IPS DF 6.9 (cell line): ENCODE results near the gene SETBP1.

Experiments used
- DNase-seq: peaks from one replicate; pipeline ENCODE4 v3.0.0-alpha.2; 2013; ENCODE audit warnings: low read depth, low spot score
- H3K27ac ChIP-seq: one replicate; pipeline ENCODE4 v1.5.1; 2013; ENCODE audit warnings: low read length, control low read depth
- H3K27me3 ChIP-seq: 2 replicates; pipeline ENCODE4 v1.6.1; 2013; ENCODE audit warnings: mild to moderate bottlenecking, low read length; ENCODE audit not compliant: control insufficient read depth, insufficient read depth
- H3K36me3 ChIP-seq: 2 replicates; pipeline ENCODE4 v1.6.1; 2013; ENCODE audit warnings: low read length; ENCODE audit not compliant: control insufficient read depth, insufficient read depth
- H3K4me1 ChIP-seq: 2 replicates; pipeline ENCODE4 v1.6.1; 2013; ENCODE audit warnings: low read length; ENCODE audit not compliant: control insufficient read depth, insufficient read depth
- H3K4me3 ChIP-seq: 2 replicates; pipeline ENCODE4 v1.5.1; 2013; ENCODE audit warnings: mild to moderate bottlenecking, low read length
- H3K9me3 ChIP-seq: 2 replicates; pipeline ENCODE4 v1.6.1; 2013; ENCODE audit warnings: low read length, inconsistent platforms; ENCODE audit not compliant: control insufficient read depth, insufficient read depth
- WGBS: extraction: QIAGEN DNeasy Blood & Tissue Kit; methylation state at CpG from one replicate; pipeline ENCODE4 v1.1.7; 2013; ENCODE audit warnings: mixed read lengths, missing lambda C conversion rate; ENCODE audit not compliant: insufficient read length, insufficient coverage; 5-methylcytosine and 5-hydroxymethylcytosine counted together

The SETBP1 gene

GRCh38 chr18:44773640-44774155 lies 93.0 kb downstream of the SETBP1 start:
- no CpG with 5 or more reads among the region's 1 CpG for WGBS
- no peaks in the 10 kb centered on the region for H3K9me3 ChIP-seq
- no peaks in the 10 kb centered on the region for H3K36me3 ChIP-seq
- H3K4me3 ChIP-seq, result no peak overlapping the region
- H3K27ac ChIP-seq, result no peak overlapping the region
- DNase-seq, result no peak
- H3K27me3 ChIP-seq, result no peaks in the 10 kb centered on the region
- no peaks in the 10 kb centered on the region for H3K4me1 ChIP-seq

- Histone ChIP-seq H3K4me1 (no peaks in the 10 kb centered on the region), H3K4me3 (no peak overlapping the region), H3K9me3 (no peaks in the 10 kb centered on the region), H3K27ac (no peak overlapping the region), H3K27me3 (no peaks in the 10 kb centered on the region), H3K36me3 (no peaks in the 10 kb centered on the region)
- WGBS, result no CpG with 5 or more reads among the region's 3 CpGs
- no peak for DNase-seq
Measured at GRCh38 chr18:44774191-44774590, 93.5 kb downstream of the SETBP1 start.

- Histone ChIP-seq H3K4me1 (no peaks in the 10 kb centered on the region), H3K27ac (no peak overlapping the region), H3K9me3 (no peaks in the 10 kb centered on the region), H3K4me3 (no peak overlapping the region), H3K36me3 (no peaks in the 10 kb centered on the region), H3K27me3 (no peaks in the 10 kb centered on the region)
- no peak for DNase-seq
- WGBS, result no CpG with 5 or more reads among the region's 10 CpGs
Measured at GRCh38 chr18:44777457-44778192, 96.9 kb downstream of the SETBP1 start.

GRCh38 chr18:44778788-44779187 lies 98.1 kb downstream of the SETBP1 start:
- Histone ChIP-seq H3K36me3 (no peaks in the 10 kb centered on the region), H3K9me3 (no peaks in the 10 kb centered on the region), H3K27ac (no peak overlapping the region), H3K4me1 (no peaks in the 10 kb centered on the region), H3K27me3 (no peaks in the 10 kb centered on the region), H3K4me3 (no peak overlapping the region)
- DNase-seq, result no peak
- WGBS, result no CpG with 5 or more reads among the region's 6 CpGs

GRCh38 chr18:44779753-44780292 lies 99.1 kb downstream of the SETBP1 start:
- Histone ChIP-seq H3K36me3 (no peaks in the 10 kb centered on the region), H3K27me3 (no peaks in the 10 kb centered on the region), H3K9me3 (no peaks in the 10 kb centered on the region), H3K27ac (no peak overlapping the region), H3K4me3 (no peak overlapping the region), H3K4me1 (no peaks in the 10 kb centered on the region)
- WGBS, result no CpG with 5 or more reads among the region's 11 CpGs
- DNase-seq, result no peak

- Histone ChIP-seq H3K27me3 (no peaks in the 10 kb centered on the region), H3K4me3 (no peak overlapping the region), H3K9me3 (no peaks in the 10 kb centered on the region), H3K36me3 (no peaks in the 10 kb centered on the region), H3K27ac (no peak overlapping the region), H3K4me1 (no peaks in the 10 kb centered on the region)
- WGBS, result no CpG with 5 or more reads among the region's 3 CpGs
- no peak for DNase-seq
Measured at GRCh38 chr18:44781886-44782285, 101.2 kb downstream of the SETBP1 start.

GRCh38 chr18:44782617-44783016 lies 101.9 kb downstream of the SETBP1 start:
- Histone ChIP-seq H3K36me3 (no peaks in the 10 kb centered on the region), H3K27me3 (no peaks in the 10 kb centered on the region), H3K9me3 (no peaks in the 10 kb centered on the region), H3K27ac (no peak overlapping the region), H3K4me1 (no peaks in the 10 kb centered on the region), H3K4me3 (no peak overlapping the region)
- no peak for DNase-seq
- WGBS, result no CpG with 5 or more reads among the region's 5 CpGs

GRCh38 chr18:44783371-44783770 lies 102.7 kb downstream of the SETBP1 start:
- no peaks in the 10 kb centered on the region for H3K9me3 ChIP-seq
- H3K27ac ChIP-seq, result no peak overlapping the region
- H3K36me3 ChIP-seq, result no peaks in the 10 kb centered on the region
- no peak overlapping the region for H3K4me3 ChIP-seq
- no peaks in the 10 kb centered on the region for H3K4me1 ChIP-seq
- no CpG with 5 or more reads among the region's 1 CpG for WGBS
- no peaks in the 10 kb centered on the region for H3K27me3 ChIP-seq
- DNase-seq, result no peak

GRCh38 chr18:44786257-44786656 lies 105.6 kb downstream of the SETBP1 start:
- Histone ChIP-seq H3K36me3 (no peaks in the 10 kb centered on the region), H3K27me3 (no peaks in the 10 kb centered on the region), H3K9me3 (no peaks in the 10 kb centered on the region), H3K4me1 (no peaks in the 10 kb centered on the region), H3K27ac (no peak overlapping the region), H3K4me3 (no peak overlapping the region)
- DNase-seq, result no peak

GRCh38 chr18:44786688-44787087 lies 106.0 kb downstream of the SETBP1 start:
- DNase-seq, result no peak
- Histone ChIP-seq H3K4me3 (no peak overlapping the region), H3K27ac (no peak overlapping the region), H3K9me3 (no peaks in the 10 kb centered on the region), H3K27me3 (no peaks in the 10 kb centered on the region), H3K4me1 (no peaks in the 10 kb centered on the region), H3K36me3 (no peaks in the 10 kb centered on the region)
- no CpG with 5 or more reads among the region's 6 CpGs for WGBS

- no peak for DNase-seq
- H3K36me3 ChIP-seq, result no peaks in the 10 kb centered on the region
- H3K4me1 ChIP-seq, result 0 out of 2 replicates have a peak, but pooled peaks cover 2% of the 10 kb centered on the region
- H3K27ac ChIP-seq, result no peak overlapping the region
- H3K27me3 ChIP-seq, result no peaks in the 10 kb centered on the region
- WGBS, result no CpG with 5 or more reads among the region's 1 CpG
- no peak overlapping the region for H3K4me3 ChIP-seq
- no peaks in the 10 kb centered on the region for H3K9me3 ChIP-seq
Measured at GRCh38 chr18:44788334-44788733, 107.6 kb downstream of the SETBP1 start.
